Stimulated activated CD4-positive, alpha-beta T cell treated with anti-CD3 and anti-CD28 coated beads, TNF-alpha, amount 100 ng/mL, for 48 hours (primary cell): ENCODE data around the gene ZPBP.
A peak's percentile ranks its signal among the peaks of the same experiment; 100 is the strongest.
"Not testable (repeated sequence)": the region's sequence is repeated elsewhere in the genome, so short reads cannot be mapped to it uniquely, and the experiment has no call there.

Experiments
- DNase-seq, 3 donors: peaks; one replicate each; pipeline ENCODE4 v3.0.0-alpha.2; 2020; ENCODE audit warnings: low read depth in 3 of 3

The ZPBP gene

DNA sequence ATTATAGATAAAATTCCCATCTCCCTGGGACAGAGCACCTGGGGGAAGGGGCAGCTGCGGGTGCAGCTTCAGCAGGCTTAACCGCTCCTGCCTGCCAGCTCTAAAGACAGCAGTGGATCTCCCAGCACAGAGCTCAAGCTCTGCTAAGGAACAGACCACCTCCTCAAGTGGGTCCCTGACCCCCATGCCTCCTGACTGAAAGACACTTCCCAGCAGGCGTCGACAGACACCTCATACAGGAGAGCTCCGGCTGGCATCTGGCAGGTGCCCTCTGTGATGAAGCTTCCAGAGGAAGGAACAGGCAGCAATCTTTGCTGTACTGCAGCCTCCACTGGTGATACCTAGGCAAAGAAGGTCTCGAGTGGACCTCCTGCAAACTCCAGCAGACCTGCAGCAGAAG lies 51.9 kb downstream of the ZPBP start:
- DNase-seq, result not testable (repeated sequence)

DNA sequence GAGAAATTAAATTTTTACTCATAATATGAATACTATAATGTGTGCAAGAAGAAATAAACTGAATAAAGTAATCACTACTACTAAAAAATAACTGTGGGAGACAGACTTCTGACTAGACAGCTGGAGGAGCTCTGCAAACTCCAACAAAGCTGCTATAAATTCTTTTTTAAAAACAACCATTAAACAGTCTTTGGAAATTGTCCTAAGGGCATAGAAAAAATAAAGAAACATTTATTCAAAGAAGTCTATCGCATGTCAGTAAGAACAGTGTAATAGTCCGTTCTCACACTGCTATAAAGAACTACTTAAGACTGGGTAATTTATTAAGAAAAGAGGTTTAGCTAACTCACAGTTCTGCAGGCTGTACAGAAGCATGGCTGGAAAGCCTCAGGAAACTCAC lies 56.0 kb downstream of the ZPBP start:
- DNase-seq, result no peak

DNA sequence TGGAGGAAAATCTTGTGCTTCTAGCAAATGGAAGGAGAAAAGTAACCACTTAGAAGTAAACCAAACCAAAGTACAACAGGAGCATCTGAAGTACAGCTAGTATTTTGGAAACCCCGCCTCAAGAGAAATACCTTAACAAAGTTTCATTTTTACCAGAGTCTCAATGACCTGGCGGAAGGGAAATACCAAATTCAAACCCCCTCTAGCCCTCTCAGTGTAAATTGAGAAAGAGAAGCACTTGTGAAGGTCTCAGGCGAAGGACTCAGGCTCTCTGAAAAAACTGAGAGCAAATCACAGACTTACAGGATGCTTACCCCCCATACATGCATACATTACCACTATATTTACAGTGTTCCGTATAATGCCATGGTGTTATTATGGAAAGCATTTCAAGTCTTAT lies 70.1 kb downstream of the ZPBP start:
- no peak for DNase-seq

DNA sequence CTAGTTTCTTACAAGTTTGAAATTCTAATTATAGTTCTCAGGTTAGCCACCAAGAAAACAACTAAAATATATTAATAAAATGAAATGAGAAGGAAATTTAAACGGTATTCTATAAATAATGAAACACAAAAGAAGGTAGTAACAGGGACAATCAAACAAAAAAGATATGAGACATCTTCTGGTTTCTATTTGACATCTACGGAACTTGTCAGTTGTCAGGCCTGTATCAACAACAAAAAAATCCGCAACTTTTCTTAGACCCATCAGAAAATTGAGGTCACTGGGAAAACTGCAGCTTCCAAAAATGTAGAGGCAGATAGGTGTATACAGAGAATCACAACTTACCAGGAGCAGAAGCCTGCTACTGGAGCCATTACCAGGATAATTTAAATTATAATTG lies 70.6 kb downstream of the ZPBP start:
- DNase-seq, result no peak

DNA sequence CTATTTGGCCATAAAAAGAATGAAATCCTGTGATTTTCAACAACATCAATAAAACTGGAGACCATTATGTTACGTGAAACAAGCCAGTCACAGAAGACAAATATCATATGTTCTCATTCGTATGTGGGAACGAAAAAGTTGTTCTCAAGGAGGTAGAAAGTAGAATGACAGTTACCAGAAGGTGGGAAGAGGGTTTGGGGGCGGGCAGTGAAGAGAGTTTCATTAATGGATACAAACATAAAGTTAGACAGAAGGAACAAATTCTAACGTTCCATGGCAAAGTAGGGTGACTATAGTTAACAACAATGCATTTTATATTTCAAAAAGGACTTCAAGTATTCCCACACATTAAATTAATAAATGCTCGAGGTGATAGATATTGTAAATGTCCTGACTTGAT lies 97.4 kb downstream of the ZPBP start:
- DNase-seq, result no peak

DNA sequence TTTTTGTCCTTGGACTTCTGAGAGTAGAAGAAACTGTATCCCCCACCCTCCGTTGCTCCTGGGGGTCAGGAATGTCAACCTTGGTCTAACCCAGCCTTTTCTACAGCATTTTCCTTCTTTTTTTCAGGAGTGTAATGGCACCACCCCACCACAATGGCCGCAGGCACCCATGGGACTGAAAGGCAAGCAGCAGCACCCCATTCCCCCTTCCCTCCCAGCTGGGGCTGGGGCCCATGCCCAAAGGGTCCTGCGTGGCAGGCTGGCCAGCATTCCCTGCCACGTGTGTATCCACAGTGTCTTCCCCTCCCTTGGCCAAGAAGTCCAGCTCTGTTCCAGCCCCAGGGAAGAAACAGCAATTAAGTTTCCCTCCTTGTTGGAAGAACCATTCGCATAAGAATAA lies 106.9 kb downstream of the ZPBP start:
- DNase-seq, result no peak

DNA sequence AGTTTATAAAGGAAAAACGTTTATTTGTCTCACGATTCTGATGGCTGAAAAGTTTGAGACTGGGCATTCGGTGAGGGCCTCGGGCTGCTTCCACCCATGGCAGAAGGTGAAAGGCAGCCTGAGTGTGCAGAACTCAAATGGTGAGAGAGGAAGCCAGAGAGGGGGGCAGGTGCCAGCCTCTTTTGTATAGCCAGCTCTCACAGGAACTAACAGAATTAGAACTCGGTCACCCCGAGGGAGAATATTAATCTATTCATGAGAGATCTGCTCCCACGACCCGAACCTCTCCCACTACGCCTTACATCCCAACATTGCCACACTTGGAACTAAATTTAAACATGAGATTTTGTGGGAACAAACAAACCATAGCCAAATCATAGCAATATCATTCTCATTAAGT lies 112.6 kb downstream of the ZPBP start:
- DNase-seq, result peak in 1 of 3 donors; percentile 9

DNA sequence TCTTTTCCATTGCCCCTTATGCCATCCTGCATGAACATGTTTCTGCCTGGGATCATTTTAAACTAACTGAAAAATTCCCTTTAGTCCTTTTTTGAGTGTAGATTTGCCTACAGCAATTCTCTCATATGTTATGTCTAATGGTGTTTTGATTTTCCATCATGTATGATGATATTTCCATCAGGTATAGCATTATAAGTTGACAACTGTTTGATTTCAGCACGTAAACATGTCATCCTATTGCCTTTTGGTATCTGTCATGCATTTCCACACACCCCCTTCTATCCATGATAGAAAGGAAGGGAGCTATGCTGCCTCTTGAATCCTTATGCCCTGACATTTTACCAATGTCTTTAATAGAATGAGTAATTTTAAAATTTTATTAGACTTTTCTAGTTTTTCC lies 116.8 kb downstream of the ZPBP start:
- DNase-seq, result no peak

DNA sequence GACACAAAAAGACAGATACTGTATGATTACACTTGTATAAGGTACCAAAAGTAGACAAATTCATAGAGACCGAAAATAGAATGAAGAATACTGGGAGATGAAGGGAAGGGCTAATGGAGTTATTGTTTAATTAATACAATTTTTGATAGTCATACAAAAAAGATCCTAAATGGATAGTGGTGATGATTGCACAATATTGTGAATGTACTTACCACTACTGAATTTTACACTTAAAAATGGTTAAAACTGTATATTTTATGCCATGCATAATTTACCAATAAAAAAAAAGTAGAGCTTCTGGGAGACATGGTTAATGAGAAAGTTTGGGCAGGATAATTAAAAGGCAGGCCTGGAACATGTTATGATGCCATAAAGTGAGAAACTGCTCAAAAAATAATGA lies 119.0 kb downstream of the ZPBP start:
- DNase-seq, result no peak

DNA sequence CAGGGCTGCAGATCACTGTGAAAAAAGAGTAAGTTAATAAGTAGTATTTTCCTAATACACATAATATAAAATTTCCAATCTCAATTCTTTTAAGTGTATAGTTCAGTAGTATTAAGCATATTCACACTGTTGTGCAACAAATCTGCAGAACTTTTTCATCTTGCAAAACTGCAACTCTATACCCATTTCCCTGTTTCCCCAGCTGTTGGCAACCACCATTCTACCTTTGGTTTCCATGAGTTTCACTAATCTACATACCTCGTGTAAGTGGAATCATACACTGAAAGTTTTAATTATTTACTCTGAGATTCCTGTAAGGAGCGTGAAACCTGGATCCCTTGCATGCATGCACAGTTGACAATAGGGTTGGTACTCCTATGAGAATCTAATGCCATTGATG lies 155.4 kb downstream of the ZPBP start:
- no peak for DNase-seq

DNA sequence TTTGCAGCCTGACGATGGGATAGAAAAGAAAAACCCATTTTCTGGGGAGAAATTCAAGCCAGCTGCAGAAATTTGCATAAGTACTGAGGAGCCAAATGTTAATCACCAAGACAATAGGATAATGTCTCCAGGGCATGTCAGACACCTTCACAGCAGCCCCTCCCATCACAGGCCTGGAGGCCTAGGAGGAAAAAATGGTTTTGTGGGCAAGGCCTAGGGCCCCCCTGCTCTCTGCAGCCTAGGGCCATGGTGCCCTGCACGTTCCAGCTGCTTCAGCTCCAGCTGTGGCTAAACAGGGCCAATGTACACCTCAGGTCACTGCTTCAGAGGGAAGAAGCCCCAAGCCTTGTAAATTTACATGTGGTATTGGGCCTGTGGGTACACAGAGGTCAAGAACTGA lies 161.4 kb downstream of the ZPBP start:
- no peak for DNase-seq

DNA sequence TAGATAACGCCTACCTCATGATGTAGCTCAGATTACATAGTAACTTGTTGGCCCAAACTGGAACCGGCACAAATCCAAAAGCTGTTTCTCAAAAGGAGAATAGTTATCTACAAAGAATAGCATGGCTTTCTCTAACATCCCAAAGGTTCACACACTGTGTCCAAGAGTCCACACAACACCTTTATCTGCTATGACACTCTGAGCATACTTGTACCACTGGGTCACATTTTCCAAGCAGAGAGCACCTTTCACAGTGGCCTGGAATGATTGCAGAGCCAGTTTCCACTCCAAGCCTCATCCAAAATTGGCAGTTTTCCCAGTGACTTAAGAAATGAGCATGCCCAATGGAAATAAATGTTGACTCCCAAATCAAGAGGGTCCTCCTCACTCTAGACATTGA lies 164.3 kb downstream of the ZPBP start:
- no peak for DNase-seq

DNA sequence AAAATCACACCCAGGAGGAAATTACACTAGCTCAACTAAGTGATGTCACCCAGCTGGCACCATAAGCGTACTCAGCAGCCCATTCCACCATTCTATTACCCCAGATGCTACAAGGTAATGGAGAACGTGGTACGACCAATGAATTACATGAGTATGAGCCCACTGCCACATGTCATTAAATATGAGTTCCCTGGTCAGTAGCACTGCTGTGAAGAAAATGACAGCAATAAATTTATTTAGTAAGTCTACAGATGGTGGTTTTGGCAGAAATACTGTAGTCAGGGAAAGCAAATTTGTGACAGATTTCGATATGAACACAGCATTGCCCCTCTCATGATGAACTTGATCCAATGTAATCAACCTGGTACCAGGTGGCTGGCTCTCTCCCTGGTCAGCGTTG lies 165.4 kb downstream of the ZPBP start:
- no peak for DNase-seq

DNA sequence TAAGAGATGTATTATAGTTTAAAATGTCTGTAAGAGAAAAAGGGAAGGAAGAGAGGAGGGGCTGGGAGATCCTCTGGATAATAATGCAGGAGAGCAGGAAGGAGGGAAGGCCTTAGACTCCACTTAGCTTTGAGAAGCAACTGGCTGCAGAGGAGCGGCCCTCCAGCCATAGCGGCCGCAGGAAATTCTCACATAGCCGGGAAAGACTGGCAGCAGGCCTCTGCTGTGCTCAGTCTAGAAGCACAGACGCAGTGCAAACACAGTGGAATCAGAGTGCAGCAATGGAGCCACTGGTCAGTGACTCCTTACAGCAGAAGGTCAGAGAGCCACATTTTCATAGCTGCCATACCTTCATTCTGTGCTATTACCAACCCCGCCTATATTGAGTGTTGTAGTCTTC lies 166.3 kb downstream of the ZPBP start:
- DNase-seq, result no peak

DNA sequence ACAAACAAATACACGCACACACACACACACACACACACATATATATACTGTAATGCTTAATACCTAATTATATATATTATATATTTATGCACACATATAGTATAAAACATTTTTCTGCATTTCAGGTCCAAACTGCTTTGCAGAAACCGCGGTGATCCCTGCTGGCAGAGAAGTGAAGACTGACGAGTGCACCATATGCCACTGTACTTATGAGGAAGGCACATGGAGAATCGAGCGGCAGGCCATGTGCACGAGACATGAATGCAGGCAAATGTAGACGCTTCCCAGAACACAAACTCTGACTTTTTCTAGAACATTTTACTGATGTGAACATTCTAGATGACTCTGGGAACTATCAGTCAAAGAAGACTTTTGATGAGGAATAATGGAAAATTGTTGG lies 181.1 kb downstream of the ZPBP start:
- no peak for DNase-seq

DNA sequence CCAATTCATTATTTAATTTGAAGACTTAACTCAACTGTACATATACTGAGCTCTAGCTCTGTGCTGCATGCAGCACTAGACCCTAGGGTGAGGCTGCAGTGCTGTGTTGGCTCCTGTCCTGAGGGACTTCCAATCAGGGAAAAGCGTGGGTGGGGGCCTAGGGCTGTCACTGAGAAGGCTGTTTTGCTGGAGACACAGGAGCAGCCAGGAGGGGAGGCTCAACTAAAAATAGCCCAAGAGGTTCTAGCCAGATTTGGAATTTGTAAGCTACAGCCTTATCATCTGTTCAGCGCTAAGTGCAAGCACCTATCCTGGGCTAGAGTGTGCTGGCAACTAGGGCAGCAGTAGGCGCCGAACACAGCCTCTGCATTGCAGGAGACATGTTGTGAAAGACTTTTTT lies 198.5 kb downstream of the ZPBP start:
- no peak for DNase-seq

DNA sequence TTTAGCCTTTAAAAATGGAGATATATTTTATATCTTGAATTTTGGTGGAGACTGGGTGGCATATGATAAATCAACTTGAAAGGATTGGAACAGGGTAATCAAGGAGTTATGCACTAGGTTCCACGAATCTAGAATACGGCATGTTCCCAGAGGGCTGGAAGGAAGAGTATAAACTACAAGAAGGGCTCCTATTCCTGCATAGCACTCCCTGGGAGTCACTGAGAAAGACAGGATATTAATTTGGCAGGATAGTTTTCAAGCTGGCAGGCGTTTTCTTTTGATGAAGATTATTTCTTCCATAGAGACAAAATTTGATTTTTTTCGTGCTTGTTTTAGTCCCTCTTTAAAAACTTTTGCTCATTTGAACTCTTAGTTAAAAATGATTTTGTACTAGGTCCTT lies 199.9 kb downstream of the ZPBP start:
- DNase-seq, result no peak

DNA sequence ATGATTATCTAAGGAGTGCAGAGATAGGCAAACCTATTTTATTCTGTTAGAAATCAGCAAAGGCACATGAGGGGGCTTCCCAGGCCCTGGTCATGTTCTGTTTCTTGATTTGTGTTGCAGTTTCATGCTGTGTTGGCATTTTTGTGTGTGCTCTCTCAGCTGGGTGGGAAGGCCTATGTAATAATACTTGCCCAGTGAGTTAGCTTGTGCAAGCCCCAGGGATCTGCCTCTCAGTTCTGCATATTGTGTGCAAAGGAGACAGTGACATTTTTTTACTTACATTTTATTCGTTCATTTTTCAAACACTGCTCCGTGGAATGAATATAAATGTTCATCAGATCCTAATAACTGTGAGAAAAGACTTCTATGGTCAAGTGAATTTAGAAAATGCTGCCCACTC lies 200.6 kb downstream of the ZPBP start:
- DNase-seq, result no peak
